Naive thymus-derived CD8-positive, alpha-beta T cell (primary cell): Measurements from ENCODE around the gene BRSK2. TPM values are rescaled to one million over a fixed set of nuclear protein-coding genes. Genes with fewer than 3 reads are reported as not detected.

ENCODE experiments used
- ATAC-seq, 2 donors: fragments of 150-1000 bp; cut with Tn5 transposase in 1 of 2; sonication (Bioruptor Pico), chemical (Tn5 transposase) in 1 of 2; 1 replicate in 1 of 2; 2 replicates in 1 of 2; pipeline ENCODE4 v1.10.0; 2021; ENCODE audit warnings: mild to moderate bottlenecking in 2 of 2, moderate library complexity in 2 of 2
- POLR2A ChIA-PET: fragments of 350-600 bp; sonication (Branson Sonifier 250); formaldehyde crosslinking; loops from one replicate; lab custom pipeline; 2021; ENCODE audit warnings: antibody characterized with exemption; lab: Charles Lee
- DNase-seq, 10 donors: peaks; one replicate each; pipeline versions ENCODE4 v3.0.0 to v3.0.0-alpha.2; 2020 to 2022
- H3K27ac Mint-ChIP-seq, 10 donors: one replicate each; pipeline ENCODE4 v1.8.0; 2020 to 2022; ENCODE audit warnings: mild to moderate bottlenecking in 10 of 10, mixed read lengths in 10 of 10, moderate library complexity in 4 of 10, inconsistent platforms in 1 of 10
- H3K27me3 Mint-ChIP-seq, 5 donors: one replicate each; pipeline ENCODE4 v1.8.0; 2021 to 2022; ENCODE audit warnings: mixed read lengths in 5 of 5
- H3K36me3 Mint-ChIP-seq, 3 donors: one replicate each; pipeline ENCODE4 v1.8.0; 2020 to 2022; ENCODE audit warnings: mixed read lengths in 3 of 3, mild to moderate bottlenecking in 2 of 3, inconsistent platforms in 1 of 3
- H3K4me1 Mint-ChIP-seq, 4 donors: one replicate each; pipeline ENCODE4 v1.8.0; 2021 to 2022; ENCODE audit warnings: mixed read lengths in 4 of 4
- H3K4me3 Mint-ChIP-seq, 10 donors: one replicate each; pipeline ENCODE4 v1.8.0; 2020 to 2022; ENCODE audit warnings: mild to moderate bottlenecking in 10 of 10, mixed read lengths in 10 of 10, moderate library complexity in 6 of 10, inconsistent platforms in 1 of 10
- H3K9me3 Mint-ChIP-seq, 9 donors: one replicate each; pipeline ENCODE4 v1.8.0; 2020 to 2022; ENCODE audit warnings: mixed read lengths in 9 of 9, mild to moderate bottlenecking in 3 of 9, inconsistent platforms in 1 of 9, moderate library complexity in 1 of 9
- polyA plus RNA-seq, 3 donors: library from polyadenylated mRNA; unstranded; fragments of 300-500 nt; fragmentation: Illumina TruSeq; gene quantifications; one replicate each; pipeline ENCODE4 v1.2.3, GENCODE V29; 2021
- total RNA-seq, 8 experiments: library from RNA in 2 of 8; stranded (reverse) in 2 of 8; gene quantifications; one replicate each; pipeline ENCODE4 v1.2.3 and lab custom pipeline; 2021 to 2026

The BRSK2 gene
- total and polyA plus RNA-seq, 5 experiments from 2014 or later, result 0.42 to 1.3 TPM; not detected in 3

- POLR2A ChIA-PET, result interaction anchor here (2.8 kb wide), 1 partner anchor 77 kb away, joined by 8 read pairs; no protein-coding TSS in a partner anchor
- ATAC-seq, result no peak
- no peaks in the 10 kb centered on the region for H3K36me3 Mint-ChIP-seq
- H3K27me3 Mint-ChIP-seq, result peaks cover 5 to 22% (median 15%) of the 10 kb centered on the region in 5 donors
- H3K4me1 Mint-ChIP-seq, result peaks cover 0 to 22% (median 11%) of the 10 kb centered on the region in 4 donors
- H3K9me3 Mint-ChIP-seq, result no peaks in the 10 kb centered on the region
- peak in 2 of 10 donors; percentile 3 to 52 for DNase-seq
- H3K27ac Mint-ChIP-seq, result peak overlapping the region in 1 of 10 donors; percentile 65
- peak overlapping the region; percentile 28 to 82 (median 57) for H3K4me3 Mint-ChIP-seq
Measured at GRCh38 chr11:1387961-1388762, 1.6 kb upstream of the BRSK2 start.

DNA sequence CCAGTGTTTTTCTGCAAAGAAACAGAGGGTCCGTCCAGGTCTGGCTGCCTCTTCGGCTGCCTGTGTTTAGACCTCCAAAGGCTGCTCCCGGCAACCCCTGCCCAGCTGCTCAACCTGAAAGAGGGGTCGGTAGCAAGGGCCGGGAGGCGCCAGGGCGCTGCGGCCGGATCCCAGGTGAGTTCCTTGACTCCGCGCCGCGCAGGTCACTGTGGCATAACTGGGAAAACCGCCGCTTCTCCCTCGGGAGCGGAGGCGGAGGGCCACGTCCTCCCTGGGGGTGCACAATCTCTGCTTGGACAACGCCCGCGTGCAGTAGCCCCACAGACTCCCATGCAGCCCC lies 1.0 kb upstream of the BRSK2 start:
- Mint-ChIP-seq H3K27ac (no peak overlapping the region), H3K4me3 (peak overlapping the region; percentile 61 to 84 (median 75)), H3K4me1 (peaks cover 2 to 20% (median 10%) of the 10 kb centered on the region in 4 donors), H3K9me3 (no peaks in the 10 kb centered on the region), H3K27me3 (peaks cover 7 to 28% (median 20%) of the 10 kb centered on the region in 5 donors), H3K36me3 (no peaks in the 10 kb centered on the region)
- ATAC-seq, result no peak
- POLR2A ChIA-PET, result interaction anchor here (0.8 to 2.8 kb wide), 3 partner anchors 50 to 79 kb away, joined by 3 to 8 read pairs (median 5); partner anchors contain the start of gene TOLLIP
- peak in 1 of 10 donors; percentile 48 for DNase-seq

DNA sequence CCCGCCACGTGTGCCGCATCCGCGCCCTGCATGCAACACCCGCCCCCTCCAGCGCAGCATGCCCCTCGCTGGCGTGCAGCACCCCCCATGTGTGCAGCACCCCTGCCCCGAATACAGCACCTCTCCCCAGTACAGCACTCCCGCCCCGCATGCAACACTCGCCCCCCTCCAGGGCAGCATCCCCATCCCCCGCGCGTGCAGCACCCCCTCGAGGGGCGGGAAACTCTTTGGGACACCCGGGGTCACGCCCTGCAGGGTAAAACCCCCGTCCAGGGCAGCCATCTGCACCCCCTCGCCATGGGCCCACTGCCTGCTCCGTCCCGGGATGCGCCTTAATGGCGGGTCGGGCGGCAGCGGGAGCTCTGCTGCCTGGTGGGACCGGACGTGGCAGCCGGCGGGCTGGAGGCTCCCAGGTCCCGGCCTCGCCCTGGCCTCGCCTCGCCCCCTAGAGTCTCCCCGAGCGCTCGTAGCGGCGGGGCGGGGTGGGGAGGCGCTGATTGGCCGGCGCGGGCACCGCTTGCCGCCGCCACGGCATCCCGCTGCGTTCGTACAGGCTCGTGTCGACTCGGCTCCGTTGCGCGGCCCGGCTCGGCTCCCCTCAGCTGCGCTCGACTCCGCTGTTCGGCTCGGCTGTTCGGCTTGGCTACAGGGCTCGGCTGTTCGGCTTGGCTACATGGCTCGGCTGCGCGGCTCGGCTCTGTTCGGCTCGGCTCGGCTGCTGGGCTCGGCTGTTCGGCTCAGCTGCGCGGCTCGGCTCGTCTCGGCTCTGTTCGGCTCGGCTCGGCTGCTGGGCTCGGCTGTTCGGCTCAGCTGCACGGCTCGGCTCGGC lies 417 bp upstream of the BRSK2 start:
- DNase-seq, result peak; percentile 93 to 99 (median 97)
- H3K36me3 Mint-ChIP-seq, result no peaks in the 10 kb centered on the region
- H3K27me3 Mint-ChIP-seq, result peaks cover 7 to 28% (median 20%) of the 10 kb centered on the region in 5 donors
- peak; percentile 95 to 96 for ATAC-seq
- peak overlapping the region in 3 of 10 donors; percentile 65 to 71 (median 66) for H3K27ac Mint-ChIP-seq
- H3K4me1 Mint-ChIP-seq, result peaks cover 2 to 18% (median 10%) of the 10 kb centered on the region in 4 donors
- H3K4me3 Mint-ChIP-seq, result peak overlapping the region; percentile 64 to 85 (median 75)
- POLR2A ChIA-PET, result interaction anchor here (0.8 to 2.8 kb wide), 4 partner anchors 10 to 79 kb away, joined by 3 to 8 read pairs (median 4); partner anchors contain the start of gene TOLLIP
- H3K9me3 Mint-ChIP-seq, result no peaks in the 10 kb centered on the region

DNA sequence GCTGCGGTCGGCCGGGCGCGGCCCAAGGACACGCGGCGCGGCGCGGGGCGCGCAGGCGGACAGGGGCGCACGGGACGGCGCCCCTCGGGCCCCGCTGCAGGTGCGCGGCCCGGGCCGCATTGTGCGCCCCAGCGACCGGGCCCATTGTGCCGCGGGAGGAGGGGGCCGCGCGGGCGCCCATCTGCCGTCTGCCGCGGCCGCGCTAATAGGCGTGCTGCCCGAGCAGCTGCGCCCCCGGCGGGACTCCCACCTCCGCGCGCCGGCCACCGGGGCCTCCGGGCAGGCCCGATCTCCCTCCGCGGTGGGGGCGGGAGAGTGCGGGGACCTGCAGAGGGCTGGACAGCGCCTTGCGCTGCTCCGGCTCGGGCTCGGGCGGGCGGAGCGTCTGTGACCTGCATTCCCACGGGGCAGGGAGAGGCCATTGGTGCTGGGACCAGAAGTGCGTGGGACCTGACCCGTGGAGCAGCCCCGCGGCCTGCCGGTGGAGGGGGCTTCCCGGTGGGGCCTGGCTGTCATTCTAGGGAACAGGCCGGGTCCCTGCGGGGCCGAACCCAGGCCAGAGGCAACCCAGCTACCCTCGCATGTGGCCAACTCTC lies 933 bp downstream of the BRSK2 start:
- H3K4me3 Mint-ChIP-seq, result peak overlapping the region in 8 of 10 donors; percentile 22 to 75 (median 61)
- ATAC-seq (no peak), DNase-seq (peak in 2 of 10 donors; percentile 9 to 13)
- peaks cover 2 to 14% (median 8%) of the 10 kb centered on the region in 4 donors for H3K4me1 Mint-ChIP-seq
- no peak overlapping the region for H3K27ac Mint-ChIP-seq
- POLR2A ChIA-PET, result no interaction called here
- H3K9me3 Mint-ChIP-seq, result no peaks in the 10 kb centered on the region
- peaks cover 7 to 28% (median 20%) of the 10 kb centered on the region in 5 donors for H3K27me3 Mint-ChIP-seq
- H3K36me3 Mint-ChIP-seq, result no peaks in the 10 kb centered on the region

GRCh38 chr11:1391165-1392075 lies 1.7 kb downstream of the BRSK2 start:
- H3K4me3 Mint-ChIP-seq, result peak overlapping the region in 9 of 10 donors; percentile 22 to 75 (median 58)
- no peak for ATAC-seq
- DNase-seq, result peak in 1 of 10 donors; percentile 3
- POLR2A ChIA-PET, result no interaction called here
- peak overlapping the region in 1 of 10 donors; percentile 77 for H3K27ac Mint-ChIP-seq
- H3K9me3 Mint-ChIP-seq, result no peaks in the 10 kb centered on the region
- no peaks in the 10 kb centered on the region for H3K36me3 Mint-ChIP-seq
- peaks cover 7 to 28% (median 20%) of the 10 kb centered on the region in 5 donors for H3K27me3 Mint-ChIP-seq
- peaks cover 2 to 14% (median 8%) of the 10 kb centered on the region in 4 donors for H3K4me1 Mint-ChIP-seq

GRCh38 chr11:1392111-1392510 lies 2.4 kb downstream of the BRSK2 start:
- Mint-ChIP-seq H3K9me3 (no peaks in the 10 kb centered on the region), H3K4me1 (peaks cover 2 to 14% (median 8%) of the 10 kb centered on the region in 4 donors), H3K36me3 (no peaks in the 10 kb centered on the region), H3K4me3 (peak overlapping the region in 3 of 10 donors; percentile 22 to 68 (median 43)), H3K27ac (no peak overlapping the region), H3K27me3 (peaks cover 7 to 28% (median 18%) of the 10 kb centered on the region in 5 donors)
- peak in 1 of 10 donors; percentile 5 for DNase-seq
- ATAC-seq, result no peak
- POLR2A ChIA-PET, result interaction anchor here (1.0 kb wide), 1 partner anchor 9 kb away, joined by 5 read pairs; no protein-coding TSS in a partner anchor

GRCh38 chr11:1392561-1392960 lies 2.8 kb downstream of the BRSK2 start:
- H3K4me3 Mint-ChIP-seq, result no peak overlapping the region

DNA sequence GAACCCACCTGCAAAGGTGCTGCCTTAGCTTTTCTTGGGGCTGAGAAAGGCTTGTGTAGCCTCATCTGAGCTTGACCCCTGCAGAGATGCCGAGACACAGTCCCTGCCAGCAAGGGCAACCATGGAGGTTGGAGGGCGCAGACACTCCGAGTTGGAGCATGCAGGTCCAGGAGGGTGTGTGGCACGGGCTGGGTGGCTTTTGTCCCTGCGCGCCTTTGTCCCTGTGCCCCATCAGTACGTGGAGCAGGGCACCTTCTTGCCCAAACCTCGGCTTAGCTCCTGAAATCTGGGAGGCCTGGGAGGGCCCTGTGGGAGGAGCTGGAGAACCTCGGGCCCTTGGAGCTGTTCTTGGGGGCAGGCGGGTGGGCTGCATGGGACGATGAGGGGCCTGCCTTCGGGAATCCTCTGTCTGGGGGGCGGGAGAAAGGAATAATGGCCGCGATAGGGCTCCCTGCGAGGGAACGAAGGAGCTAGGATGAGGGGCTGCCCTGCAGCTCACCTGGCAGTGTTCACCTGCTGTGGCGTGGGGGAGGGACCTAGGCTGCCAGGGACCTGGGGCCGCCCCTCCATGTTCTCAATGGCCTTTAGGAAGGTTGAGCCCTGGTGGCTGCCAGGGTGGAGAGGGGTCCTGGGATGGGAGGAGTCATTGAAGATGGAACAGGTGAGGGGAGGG lies 3.4 kb downstream of the BRSK2 start:
- DNase-seq (peak in 1 of 10 donors; percentile 2), ATAC-seq (no peak)
- POLR2A ChIA-PET, result interaction anchor here (1.0 kb wide), 1 partner anchor 10 kb away, joined by 5 read pairs; no protein-coding TSS in a partner anchor
- H3K4me3 Mint-ChIP-seq, result no peak overlapping the region
- H3K4me1 Mint-ChIP-seq, result peaks cover 0 to 11% (median 6%) of the 10 kb centered on the region in 4 donors
- no peak overlapping the region for H3K27ac Mint-ChIP-seq
- H3K27me3 Mint-ChIP-seq, result peaks cover 7 to 28% (median 17%) of the 10 kb centered on the region in 5 donors
- H3K36me3 Mint-ChIP-seq, result no peaks in the 10 kb centered on the region
- H3K9me3 Mint-ChIP-seq, result no peaks in the 10 kb centered on the region

More at GRCh38 chr11:1392561-1392960, 2.8 kb downstream of the BRSK2 start:
- no peak for ATAC-seq
- Mint-ChIP-seq H3K4me1 (peaks cover 2 to 13% (median 7%) of the 10 kb centered on the region in 4 donors), H3K27ac (no peak overlapping the region), H3K27me3 (peaks cover 7 to 28% (median 17%) of the 10 kb centered on the region in 5 donors), H3K9me3 (no peaks in the 10 kb centered on the region), H3K36me3 (no peaks in the 10 kb centered on the region)
- POLR2A ChIA-PET, result interaction anchor here (1.0 kb wide), 1 partner anchor 10 kb away, joined by 5 read pairs; no protein-coding TSS in a partner anchor
- peak in 1 of 10 donors; percentile 4 for DNase-seq

GRCh38 chr11:1394936-1395772 lies 5.4 kb downstream of the BRSK2 start:
- DNase-seq, result no peak
- Mint-ChIP-seq H3K4me3 (no peak overlapping the region), H3K27me3 (peaks cover 7 to 30% (median 17%) of the 10 kb centered on the region in 5 donors), H3K36me3 (no peaks in the 10 kb centered on the region), H3K4me1 (peaks cover 0 to 11% (median 5%) of the 10 kb centered on the region in 4 donors), H3K9me3 (no peaks in the 10 kb centered on the region), H3K27ac (no peak overlapping the region)
- ATAC-seq, result no peak
- POLR2A ChIA-PET, result interaction anchor here (0.6 kb wide), 1 partner anchor 41 kb away, joined by 3 read pairs; no protein-coding TSS in a partner anchor
